ENCODE results near the gene STARD3.

The STARD3 gene

DNA sequence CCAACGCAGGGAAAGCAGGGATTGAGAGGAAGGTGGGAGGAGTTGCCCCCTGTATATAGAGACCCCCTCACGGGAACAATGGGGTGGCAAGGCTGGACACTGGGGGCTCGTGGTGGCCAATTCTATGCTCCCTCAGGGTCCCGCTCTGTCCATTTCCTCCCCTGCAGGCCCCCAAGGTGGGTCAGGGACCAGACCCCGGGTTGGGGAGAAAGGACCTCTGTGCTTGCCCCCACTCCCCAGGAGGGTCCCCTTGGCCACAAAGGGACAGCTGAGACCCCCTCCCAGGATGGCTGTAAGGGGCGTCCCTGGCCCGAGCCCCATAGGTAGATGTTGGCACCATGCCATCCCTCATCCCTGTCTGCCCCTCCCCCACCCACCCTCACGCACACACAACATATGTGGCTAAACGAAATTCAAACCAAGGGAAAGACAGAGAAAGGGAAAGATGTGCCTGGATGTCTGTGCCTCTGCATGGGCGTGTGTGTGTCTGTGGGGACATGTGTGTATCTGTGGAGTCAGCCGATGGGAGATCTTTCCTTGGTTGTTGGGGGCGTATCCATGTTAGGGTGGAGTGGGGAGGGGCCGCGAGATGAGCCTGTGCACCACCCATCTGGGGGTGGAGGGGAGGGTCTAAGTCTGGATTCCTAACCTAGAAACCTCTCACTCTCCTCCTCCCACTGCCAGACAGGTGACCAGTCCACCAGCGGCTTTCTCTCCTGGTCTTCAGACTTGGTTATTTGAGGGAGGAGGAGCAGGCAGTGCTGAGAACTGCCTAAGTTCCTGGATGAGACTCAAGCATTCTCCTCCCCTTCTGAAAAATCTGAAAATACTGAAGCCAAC lies 28.6 kb upstream of the STARD3 start:
- H3K4me3 ChIP-seq (ENCODE audit: low read depth, low read length) = no peak overlapping the region
- in situ Hi-C loops (cut with HindIII; ENCODE audit: low sequenced_read_pairs) = no loop called here
- TF ChIP-seq, protein P1, sequence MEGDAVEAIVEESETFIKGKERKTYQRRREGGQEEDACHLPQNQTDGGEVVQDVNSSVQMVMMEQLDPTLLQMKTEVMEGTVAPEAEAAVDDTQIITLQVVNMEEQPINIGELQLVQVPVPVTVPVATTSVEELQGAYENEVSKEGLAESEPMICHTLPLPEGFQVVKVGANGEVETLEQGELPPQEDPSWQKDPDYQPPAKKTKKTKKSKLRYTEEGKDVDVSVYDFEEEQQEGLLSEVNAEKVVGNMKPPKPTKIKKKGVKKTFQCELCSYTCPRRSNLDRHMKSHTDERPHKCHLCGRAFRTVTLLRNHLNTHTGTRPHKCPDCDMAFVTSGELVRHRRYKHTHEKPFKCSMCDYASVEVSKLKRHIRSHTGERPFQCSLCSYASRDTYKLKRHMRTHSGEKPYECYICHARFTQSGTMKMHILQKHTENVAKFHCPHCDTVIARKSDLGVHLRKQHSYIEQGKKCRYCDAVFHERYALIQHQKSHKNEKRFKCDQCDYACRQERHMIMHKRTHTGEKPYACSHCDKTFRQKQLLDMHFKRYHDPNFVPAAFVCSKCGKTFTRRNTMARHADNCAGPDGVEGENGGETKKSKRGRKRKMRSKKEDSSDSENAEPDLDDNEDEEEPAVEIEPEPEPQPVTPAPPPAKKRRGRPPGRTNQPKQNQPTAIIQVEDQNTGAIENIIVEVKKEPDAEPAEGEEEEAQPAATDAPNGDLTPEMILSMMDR (IDR thresholded peaks at IDR 0.05; ENCODE audit: low read depth, low read length, missing control alignments) = no peak
- no peak for DNase-seq (ENCODE audit: low read depth)

DNA sequence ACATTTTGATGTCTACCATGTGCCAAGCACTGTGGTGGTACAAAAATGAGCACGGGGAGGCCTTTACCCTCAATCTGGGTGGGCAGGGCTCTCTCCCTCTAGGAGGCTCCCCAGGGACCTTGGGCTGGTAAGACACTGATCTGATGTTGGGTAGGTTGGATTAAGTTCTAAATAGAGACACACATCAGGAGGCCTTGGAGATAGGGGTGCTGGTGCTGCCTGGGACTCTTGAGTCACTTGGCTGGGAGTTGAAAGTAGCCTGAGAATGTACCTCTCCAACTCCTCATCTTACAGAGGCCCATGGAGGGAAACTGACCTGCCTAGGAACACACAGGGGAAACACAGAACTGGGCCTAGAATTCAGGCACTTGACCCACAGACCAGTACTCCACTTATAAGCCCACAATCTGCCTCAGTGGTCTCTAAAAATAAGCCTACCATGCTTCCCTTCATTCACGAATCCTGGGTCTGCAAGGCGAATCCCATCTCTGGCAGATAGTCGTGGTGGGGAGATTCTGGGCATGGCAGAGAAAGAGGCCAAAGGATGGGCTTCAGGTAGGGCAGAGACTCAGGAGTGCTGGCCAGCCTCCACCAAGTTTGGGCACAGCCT lies 27.4 kb upstream of the STARD3 start:
- DNase-seq (ENCODE audit: low read depth) = no peak
- TF ChIP-seq, protein P1 (IDR thresholded peaks at IDR 0.05; ENCODE audit: low read depth, low read length, missing control alignments) = no peak
- in situ Hi-C loops (cut with HindIII; ENCODE audit: low sequenced_read_pairs) = loop anchor here (5.0 kb wide), 1 partner anchor 72 kb away; no protein-coding TSS in a partner anchor
- no peak overlapping the region for H3K4me3 ChIP-seq (ENCODE audit: low read depth, low read length)

DNA sequence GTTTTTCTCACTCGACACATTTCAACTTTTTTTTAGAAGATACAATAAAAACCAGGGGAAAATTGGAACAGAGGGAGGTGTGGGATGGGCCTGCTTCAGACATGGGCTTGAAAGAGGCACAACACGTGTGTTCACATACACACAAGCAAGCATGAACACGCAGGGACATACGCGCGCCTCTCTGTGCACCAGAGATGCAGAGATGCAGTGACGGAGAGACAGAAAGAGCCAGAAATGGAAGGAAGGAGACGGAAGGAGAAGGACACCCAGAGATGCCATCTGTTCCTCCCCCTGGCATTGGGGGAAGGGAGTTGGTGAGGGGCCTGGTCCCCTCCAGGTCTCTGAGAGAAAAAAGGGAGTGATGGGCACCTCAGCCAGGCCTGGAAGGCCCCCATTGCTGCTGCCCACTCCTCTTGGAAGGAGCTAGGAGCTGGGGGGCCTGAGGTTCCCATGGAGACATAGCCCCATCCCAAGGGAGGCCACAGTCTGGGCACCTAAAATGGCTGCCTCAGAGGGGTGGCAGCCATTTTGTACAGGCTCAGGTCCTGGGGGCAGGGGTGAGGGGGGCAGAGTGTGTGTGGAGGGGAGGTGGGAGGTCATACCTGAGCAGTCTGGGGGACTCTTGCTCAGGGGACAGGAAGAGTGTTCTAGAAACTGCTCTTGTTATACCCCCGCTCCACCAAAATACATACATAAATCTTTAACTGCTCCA lies 25.4 kb upstream of the STARD3 start:
- no peak overlapping the region for H3K4me3 ChIP-seq (ENCODE audit: low read depth, low read length)
- in situ Hi-C loops (cut with HindIII; ENCODE audit: low sequenced_read_pairs) = loop anchor here (5.0 kb wide), 1 partner anchor 74 kb away; no protein-coding TSS in a partner anchor
- DNase-seq (ENCODE audit: low read depth) = no peak
- TF ChIP-seq, protein P1 (IDR thresholded peaks at IDR 0.05; ENCODE audit: low read depth, low read length, missing control alignments) = no peak

GRCh38 chr17:39612291-39612894 lies 24.6 kb upstream of the STARD3 start:
- DNase-seq (ENCODE audit: low read depth) = no peak
- H3K4me3 ChIP-seq (ENCODE audit: low read depth, low read length) = no peak overlapping the region
- TF ChIP-seq, protein P1 (IDR thresholded peaks at IDR 0.05; ENCODE audit: low read depth, low read length, missing control alignments) = no peak
- in situ Hi-C loops (cut with HindIII; ENCODE audit: low sequenced_read_pairs) = loop anchor here (5.0 kb wide), 1 partner anchor 75 kb away; no protein-coding TSS in a partner anchor

- DNase-seq (ENCODE audit: low read depth) = no peak
- in situ Hi-C loops (cut with HindIII; ENCODE audit: low sequenced_read_pairs) = loop anchor here (5.0 kb wide), 1 partner anchor 76 kb away; no protein-coding TSS in a partner anchor
These were observed 23.9 kb upstream of the STARD3 start for GRCh38 chr17:39612935-39613464.

More at GRCh38 chr17:39612935-39613464, 23.9 kb upstream of the STARD3 start:
- TF ChIP-seq, protein P1 (IDR thresholded peaks at IDR 0.05; ENCODE audit: low read depth, low read length, missing control alignments) = no peak
- no peak overlapping the region for H3K4me3 ChIP-seq (ENCODE audit: low read depth, low read length)

Measured in astrocyte of the cerebellum (primary cell).